NCI-H460 (cell line): ENCODE measurements around the gene NUDT16. TPM values are rescaled to one million over a fixed set of nuclear protein-coding genes. Genes with fewer than 3 reads are reported as not detected.

ENCODE experiments used
- DNase-seq: peaks from one replicate; pipeline ENCODE4 v3.0.0-alpha.2; 2016; ENCODE audit warnings: low read depth; ENCODE audit errors: extremely low read depth
- polyA plus RNA-seq: library from polyadenylated mRNA; depleted of rRNA; stranded (reverse); fragments of >200 nt; gene quantifications from 2 replicates; pipeline ENCODE4 v1.2.3, GENCODE V29; 2014; cell fraction: nucleus; rRNA removed
- total RNA-seq: library from RNA; depleted of rRNA; stranded (reverse); fragments of >200 nt; shearing (Covaris generic); gene quantifications from 2 replicates; pipeline ENCODE4 v1.2.3, GENCODE V29; 2014; rRNA removed

Gene NUDT16
- 6.5 and 7.6 TPM in 2 replicates for total RNA-seq
- polyA plus RNA-seq = 19.7 and 20.8 TPM in 2 replicates

DNA sequence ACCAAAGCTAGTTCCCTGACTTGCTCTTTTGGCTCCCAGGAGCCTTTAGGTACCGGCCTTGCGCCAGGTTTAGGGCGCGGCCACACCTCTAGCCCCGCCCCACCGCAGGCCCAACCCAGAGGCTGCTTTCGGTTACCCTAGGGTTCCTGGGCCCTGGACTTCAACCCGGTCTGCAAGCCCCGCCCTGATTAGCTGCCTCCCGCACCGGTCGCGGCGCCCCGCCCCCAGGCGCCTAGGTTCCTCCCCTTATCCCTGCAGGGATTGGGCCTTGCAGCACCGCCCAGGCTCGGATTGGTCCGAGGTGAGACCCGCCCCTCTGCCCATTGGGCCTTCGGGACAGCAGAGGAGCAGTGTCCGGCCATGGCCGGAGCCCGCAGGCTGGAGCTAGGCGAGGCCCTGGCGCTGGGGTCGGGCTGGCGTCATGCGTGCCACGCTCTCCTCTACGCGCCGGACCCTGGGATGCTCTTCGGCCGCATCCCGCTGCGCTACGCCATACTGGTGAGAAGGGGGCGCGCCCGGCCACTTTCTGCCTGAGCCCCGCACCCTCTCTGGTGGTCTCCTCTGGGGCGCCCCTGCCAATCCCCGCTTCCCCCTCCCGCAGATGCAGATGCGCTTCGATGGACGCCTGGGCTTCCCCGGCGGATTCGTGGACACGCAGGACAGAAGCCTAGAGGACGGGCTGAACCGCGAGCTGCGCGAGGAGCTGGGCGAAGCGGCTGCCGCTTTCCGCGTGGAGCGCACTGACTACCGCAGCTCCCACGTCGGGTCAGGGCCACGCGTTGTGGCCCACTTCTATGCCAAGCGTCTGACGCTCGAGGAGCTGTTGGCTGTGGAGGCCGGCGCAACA is at the start of gene NUDT16:
Gene NUDT16, plus strand, starts transcription at position 330 of the 847 bp plus-strand sequence. Its CDS starts 31 bp downstream, at position 361.
- peak; percentile 97 for DNase-seq

DNA sequence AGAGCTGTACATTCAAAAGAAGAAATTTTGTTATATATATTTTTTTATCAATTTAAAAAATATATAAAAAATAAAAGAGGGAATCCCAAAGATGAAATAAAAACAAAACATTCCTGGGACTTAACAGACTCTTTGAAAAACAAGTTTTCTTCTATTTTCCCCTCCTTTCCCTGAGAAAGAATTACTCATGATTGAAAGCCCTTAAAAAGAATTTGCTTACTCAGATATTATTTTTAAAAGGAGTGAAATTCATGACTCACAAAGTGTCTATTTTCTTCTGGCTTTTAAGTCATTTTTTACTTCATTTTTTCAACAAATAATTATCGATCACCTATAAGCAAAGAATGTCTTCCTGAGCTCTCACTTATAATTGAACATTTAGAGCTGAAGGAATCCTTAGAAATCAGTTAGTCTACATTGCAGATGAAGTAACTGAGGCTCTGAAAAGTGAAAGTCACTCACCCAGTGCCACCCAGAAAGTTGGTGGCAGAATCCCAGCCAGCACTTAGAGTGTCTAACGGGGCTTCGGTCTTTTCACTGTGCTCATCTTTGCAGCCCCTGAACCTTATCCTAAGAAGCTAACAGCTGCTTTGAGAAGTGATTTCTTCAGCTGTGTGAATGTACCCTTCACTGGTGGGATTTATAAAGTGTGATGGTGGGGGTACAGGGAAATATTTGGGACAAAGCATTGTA is 42.5 kb upstream of the NUDT16 start:
- DNase-seq = no peak

DNA sequence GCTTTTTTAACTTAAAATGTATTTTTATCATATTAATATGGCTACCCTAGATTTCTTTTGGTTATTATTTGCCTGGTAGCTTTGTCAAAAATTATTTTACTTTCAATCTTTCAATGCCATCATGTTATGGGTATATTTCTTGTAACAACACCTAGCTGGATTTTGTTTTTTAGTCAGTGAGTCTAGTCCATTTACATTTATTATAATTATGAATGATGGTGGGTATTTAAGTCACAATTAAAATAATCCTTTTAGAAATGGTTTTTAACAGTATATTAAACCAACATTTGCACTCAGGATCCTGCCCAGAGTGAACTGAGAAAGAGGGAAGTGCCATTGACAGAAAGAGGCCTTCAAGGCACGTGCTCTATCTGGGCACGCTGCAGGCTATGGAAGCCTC is 39.8 kb upstream of the NUDT16 start:
- no peak for DNase-seq

DNA sequence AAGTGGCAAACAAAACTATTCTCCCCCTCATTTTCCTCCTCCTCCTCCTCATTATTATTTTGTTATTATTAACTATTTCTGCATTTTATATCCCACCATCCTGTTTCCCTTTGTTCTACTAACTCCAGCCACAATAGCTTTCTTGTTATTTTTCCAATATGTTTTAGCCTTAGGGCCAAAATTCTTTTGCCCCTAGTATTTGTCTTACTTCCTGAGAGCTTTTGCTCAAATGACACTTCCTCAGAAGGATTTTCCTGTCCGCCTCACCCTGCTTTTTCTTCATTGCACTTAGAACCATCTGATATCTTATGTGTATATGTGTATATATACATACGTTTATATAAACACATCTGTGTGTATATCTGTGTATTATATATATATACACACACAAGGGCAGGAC is 32.7 kb upstream of the NUDT16 start:
- DNase-seq = no peak

DNA sequence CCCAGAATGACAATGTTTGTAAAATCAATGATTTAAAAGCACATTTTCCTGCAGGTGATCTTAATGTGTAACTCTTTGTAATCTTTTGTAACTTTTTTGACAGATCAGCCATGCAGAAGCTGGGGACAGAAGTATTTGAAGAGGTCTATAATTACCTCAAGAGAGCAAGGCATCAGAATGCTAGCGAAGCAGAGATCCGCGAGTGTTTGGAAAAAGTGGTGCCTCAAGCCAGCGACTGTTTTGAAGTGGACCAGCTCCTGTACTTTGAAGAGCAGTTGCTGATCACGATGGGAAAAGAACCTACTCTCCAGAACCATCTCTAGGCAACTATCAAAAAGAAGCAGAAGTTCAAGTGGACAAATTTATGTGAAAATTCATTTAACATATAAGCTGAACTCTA is 32.1 kb upstream of the NUDT16 start:
- DNase-seq = no peak

DNA sequence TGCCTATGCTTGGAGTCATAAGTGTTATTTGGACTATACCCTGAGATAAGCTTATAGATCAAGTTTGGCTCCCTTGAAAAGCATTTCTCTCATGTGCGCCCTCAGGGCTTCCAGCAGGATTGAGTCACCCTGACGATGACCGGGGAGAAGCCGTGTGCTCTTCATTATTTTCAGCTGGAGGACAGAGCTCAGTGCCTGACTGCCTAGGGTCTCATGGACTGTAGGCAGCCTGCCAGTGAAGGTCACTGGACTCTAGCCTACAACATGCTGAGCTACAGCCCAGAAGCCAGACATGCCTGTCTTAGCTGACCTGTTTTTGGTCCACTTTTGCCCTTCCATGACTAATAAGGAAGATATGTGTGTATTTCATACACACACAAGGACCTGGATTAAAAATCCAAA is 31.6 kb upstream of the NUDT16 start:
- DNase-seq = peak; percentile 40

DNA sequence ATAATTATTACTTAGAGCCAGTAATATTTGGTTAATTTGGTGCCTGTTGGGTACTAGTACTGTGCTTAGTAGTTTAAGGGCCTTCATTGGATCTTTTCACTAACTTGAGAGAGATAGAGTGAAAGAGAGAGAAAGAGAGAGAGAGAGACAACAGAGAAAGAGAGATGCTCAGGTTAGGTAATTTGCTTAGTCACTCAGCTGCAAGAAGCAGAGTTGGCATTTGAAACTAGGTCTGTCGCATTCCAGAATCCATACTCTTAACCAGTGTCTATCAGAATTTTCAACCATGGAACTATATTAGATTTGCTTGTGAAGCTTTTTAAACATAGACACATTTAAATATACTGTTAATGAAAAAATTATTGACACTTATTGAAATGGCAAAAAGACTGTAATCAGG is 31.1 kb upstream of the NUDT16 start:
- peak; percentile 34 for DNase-seq

DNA sequence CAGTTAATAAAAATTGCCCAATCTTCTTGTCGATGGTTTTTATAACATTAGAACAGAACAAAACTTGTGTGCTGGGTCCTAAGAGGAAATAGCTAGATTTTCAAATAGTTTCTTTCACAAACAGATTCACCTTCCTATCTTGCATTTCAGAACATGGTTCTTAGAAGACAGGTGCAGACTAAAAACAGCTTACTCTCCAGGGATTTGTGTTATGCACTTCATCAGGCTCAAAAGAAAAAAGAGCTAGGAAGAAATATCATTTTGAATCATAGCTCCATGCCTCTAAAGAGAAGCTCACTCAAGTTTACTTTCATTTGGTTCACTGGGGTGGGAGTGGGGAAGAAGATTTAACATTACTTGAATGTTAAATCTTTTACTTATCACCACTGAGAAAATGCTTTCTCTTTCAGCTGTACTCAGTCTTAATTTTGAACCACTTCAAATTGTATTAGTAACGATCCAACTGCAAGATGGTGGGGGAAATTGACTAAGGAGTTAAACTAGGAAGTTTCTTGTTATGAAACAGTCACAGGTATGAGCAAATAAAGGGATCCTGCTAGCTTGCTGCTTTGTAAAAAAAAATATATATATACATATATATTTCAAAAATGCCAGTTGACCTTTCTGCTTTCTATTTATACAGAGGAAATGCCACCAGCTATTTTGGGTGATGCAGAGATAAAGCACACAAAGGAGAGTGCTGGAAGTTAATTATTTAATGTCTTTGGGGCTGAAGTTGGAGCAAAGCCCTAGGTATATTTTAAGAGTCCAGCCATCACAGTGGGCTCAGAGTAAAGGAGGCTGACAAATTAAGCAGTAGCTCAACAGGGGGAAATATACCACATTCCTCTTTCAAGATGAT is 28.3 kb upstream of the NUDT16 start:
- DNase-seq = no peak

DNA sequence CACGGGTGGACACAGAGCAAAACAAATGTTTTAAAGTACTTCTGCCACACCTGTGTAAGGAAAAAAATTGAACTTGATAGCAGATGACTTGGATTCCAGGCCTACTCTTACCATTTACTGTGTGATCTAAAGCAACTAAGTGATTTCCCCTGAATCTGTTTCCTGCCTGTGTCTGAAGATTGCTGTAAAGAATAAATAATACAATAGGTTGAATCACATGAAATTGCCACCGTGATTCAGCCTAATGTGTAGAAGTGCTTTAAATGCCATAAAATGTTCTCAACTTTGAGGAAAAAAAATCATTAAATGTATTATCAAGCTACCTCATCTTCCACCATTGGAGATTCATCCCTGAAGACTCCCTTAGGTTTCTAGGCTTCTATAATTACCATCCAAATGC is 27.6 kb upstream of the NUDT16 start:
- DNase-seq = no peak

DNA sequence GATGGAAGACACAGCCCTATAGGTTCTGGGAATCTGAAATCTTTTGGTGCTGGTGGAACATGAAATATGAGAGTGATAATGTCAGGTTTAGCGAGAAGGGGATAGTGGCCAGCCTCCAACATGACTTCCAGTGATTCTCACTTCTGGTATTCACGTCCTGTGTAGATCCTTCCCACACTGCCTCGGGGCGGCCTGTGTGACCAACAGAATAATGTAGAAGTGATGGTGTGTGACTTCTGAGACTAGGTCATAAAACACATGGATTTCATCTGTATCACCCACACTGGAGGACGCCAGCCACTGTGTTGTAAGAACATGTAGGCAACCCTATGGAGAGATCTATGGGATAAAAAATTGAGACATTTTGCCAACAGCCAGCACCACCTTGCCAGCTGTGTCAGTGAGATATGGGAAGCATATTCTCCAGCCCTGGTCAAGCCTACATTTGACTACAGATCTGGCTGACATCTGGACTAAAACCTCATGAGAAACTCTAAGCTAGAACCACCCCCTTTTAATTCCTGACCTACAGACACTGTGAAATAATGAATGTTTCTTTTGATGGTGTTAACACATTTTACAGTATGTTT is 25.5 kb upstream of the NUDT16 start:
- no peak for DNase-seq

DNA sequence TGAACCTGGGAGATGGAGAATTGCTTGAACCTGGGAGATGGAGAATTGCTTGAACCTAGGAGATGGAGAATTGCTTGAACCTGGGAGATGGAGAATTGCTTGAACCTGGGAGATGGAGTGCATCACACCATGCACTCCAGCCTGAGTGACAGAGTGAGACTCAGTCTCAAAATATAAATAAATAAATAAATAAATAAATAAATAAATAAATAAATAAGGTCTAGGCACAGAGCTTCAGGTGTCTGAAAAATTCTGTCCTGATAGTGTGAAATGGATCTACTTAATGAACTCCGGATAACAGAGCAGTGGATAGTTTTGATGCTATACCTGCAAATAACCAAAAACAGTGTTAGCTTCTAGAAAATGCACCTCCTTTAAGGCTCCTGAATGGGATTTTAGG is 24.3 kb upstream of the NUDT16 start:
- no peak for DNase-seq

DNA sequence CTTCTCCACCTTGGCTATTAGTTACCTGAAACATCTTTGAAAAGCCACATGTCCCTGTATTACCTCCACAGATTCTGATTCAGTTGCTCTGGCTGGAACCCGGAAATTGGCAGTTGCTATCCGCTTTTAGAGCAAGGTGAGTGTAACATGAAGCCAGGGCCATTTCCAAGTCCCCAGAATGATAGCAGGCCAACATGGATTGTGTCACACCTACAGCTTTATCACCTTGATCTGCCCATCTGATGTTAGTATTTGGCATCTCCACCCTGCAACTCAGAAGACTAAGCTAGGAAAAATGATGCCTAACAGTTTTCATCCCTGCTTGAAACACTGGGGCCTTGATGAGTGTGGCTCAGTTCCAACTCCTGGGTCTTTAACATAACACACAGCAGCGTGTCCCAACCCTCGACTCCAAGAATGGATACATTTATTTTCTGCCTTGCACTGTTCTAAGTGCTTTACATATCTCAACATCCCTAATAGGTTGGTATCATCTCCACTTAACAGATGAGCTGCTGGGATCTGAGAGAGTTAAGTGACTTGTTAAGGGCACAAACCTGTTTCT is 21.3 kb upstream of the NUDT16 start:
- DNase-seq = no peak

DNA sequence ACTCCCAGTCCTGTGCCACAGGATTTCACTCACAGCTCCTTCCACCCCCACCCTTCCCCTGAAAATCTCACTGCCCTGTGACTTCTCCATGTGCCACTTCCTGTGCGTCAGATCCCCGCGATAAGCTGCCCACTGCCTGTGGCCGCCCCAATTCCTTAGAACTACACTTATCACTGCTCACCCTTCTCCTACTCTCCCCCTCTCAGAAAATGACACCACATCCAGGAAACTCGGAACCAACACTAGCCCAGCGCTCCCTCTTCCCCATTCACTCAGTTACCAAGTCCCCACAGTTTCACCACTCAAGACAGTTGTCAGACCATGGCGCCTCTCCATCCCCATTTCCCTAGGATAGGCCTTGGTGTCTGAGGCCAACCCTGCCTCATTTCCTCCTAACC is 20.5 kb upstream of the NUDT16 start:
- DNase-seq = peak; percentile 79

DNA sequence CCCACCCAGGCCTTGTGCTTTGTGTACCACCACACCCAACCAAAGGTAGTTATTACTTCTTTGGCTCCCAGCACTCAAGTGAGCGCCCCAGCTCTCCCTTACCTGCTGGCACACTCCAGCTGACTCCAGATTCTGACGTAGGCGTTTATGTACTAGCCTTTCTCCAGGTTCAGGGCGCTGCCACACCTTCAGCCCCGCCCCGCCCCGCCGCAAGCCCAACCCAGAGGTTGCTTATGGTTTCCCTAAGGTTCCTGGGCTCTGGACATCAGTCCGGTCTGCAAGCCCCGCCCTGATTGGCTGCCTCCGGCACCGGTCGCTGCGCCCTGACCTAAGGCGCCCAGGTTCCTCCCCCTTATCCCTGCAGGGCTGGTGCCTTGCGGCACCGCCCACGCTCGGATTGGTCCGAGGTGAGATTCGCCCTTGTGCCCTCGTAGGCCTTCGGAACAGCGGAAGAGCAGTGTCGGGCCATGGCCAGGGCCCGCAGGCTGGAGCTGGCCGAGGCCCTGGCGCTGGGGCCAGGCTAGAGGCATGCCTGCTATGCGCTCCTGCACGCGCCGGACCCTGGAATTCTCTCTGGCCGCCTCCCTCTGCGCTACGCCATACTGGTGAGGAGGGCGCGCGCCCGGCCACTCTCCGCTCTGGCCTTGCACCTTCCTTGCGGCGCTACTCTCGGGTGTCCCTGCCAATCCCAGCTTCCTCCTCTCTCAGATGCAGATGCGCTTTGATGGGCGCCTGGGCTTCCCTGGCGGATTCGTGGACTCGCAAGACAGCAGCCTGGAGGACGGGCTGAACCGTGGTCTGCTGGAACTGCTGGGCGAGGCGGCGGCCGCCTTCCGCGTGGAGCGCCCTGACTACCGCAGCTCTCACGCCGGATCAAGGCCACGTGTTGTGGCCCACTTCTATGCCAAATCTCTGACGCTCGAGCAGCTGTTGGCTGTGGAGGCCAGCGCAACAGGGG is 19.8 kb upstream of the NUDT16 start:
- peak; percentile 94 for DNase-seq

DNA sequence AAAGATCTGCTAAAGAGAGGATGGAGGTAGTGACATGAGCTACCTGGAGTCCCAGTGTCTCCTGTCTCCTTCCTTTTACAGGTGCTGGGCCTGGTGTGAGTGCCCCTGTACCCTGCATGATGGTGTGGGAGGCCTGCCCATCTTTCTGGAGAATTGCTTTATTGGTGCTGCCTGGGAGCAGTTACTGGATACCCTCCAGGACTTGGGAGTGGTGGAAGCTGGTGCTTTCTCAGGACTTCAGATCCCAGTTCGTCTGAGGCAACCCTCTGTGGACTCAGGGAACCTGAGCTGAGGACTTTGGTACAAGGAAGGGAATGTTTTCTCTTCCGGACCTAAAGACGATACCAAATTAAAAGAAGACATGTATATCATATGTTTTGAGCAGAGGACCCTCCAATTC is 18.3 kb upstream of the NUDT16 start:
- DNase-seq = no peak

DNA sequence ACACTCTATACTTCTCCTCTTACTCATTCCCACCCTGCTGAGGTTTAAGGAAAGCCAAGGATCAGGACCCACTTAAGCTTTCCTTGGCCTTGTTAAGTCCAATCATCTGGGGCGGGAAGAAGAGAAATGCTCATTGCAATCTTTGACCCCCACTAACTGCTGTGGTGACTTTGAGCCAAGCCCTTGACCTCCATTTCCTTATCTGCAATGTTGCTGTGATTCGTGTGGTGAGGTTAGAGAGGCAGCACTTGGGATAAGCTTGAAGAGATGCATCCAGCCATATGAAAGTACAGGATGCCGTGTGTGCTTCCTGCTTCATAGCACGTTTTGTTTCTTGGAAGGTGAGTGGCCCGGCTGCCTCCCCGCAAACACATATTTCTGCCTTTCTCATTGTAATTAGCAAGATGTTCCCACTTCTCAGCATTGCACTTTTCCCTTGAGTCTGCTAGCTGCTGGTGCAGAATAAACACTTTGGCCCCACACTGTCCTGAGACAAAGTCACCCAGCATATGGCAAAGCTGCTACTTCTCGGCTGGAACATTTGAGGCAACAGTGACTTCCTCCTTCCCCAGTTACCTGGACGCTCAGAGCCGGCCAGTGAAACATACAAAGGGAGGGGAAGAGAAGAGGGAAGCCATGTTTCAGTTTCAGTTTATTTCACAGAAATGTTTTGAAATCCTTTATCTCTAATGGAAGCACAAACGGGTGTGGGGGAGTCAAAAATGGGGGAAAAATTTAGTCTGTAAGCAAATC is 10.5 kb upstream of the NUDT16 start:
- no peak for DNase-seq

DNA sequence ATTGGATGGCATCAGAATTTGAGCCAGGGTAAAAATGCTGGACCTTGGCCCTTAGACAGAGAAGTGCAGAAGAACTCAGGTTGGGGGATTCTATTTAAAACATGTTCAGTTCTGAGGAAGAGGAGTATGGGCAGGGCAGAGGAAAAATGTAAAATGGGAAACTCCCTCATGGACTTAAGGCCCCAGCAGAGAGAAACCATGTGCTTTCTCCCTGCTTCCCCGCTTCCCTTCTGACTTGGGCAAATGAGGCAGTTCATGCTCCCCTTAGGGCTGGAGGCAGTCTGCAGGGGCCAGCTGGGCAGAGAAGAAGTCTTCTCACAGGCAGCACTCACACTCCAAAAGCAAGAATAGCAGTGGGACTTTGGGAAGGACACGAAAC is 9.9 kb upstream of the NUDT16 start:
- no peak for DNase-seq

DNA sequence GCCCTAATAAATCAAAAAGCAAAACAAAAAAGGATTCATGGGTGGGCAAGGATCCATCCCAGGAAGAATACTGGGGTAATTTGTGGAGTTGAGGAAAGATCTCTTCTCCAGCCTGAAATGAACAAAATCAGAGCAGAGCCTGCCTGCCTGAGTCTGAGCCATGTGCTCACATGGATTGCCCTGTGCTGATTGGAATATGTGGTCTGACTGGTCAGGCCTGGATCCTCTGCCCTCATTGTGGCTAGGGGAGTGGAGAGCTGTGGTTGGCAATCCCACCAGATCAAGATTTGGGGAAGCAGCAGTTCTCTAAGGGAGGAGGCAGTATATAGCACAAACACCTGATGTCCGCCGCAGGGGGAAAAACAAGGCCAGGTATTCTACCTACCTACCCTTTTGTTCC is 6.8 kb upstream of the NUDT16 start:
- DNase-seq = no peak
